DMS153 (cell line): ENCODE results near the gene CARD11.
"Not testable (repeated sequence)": the region's sequence is repeated elsewhere in the genome, so short reads cannot be mapped to it uniquely, and the experiment has no call there.

Experiments
- DNase-seq: peaks from one replicate; lab custom pipeline; 2025; lab: John Stamatoyannopoulos, UW

CARD11 gene

GRCh38 chr7:2924866-2925840 lies 118.5 kb downstream of the CARD11 start:
- DNase-seq: no peak

DNA sequence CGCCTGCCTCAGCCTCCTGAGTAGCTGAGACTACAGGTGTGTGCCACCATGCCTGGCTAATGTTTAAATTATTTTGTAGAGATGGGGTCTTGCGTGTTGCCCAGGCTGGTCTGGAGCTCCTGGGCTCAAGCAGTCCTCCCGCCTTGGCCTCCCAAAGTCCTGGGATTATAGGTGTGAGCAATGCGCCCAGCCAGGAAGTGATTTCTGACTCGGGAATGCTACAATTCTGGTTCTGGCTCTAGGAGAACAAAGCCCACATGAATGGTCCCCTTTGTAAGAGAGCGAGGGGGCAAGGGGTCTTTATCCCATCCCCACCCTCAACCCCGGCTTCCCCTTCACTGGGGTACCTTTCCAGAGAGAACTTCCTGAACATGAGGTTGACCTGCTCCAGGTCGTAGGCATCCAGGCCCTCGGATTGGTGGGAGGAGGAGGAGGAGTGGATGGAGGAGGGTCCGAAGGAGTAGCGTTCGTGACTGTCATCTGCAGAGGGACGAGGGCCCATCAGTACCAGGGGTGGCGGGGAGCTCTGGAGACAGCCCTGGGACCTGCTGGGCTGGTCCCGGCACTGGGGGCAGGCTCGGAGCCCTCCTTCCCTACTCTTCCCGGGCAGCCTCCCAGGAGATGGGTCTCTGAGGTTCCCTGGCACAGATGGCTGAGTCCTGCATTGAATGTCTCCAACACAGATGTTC lies 119.6 kb downstream of the CARD11 start:
- DNase-seq: no peak

- DNase-seq: no peak
Observed at GRCh38 chr7:2923291-2923781, 120.3 kb downstream of the CARD11 start.

DNA sequence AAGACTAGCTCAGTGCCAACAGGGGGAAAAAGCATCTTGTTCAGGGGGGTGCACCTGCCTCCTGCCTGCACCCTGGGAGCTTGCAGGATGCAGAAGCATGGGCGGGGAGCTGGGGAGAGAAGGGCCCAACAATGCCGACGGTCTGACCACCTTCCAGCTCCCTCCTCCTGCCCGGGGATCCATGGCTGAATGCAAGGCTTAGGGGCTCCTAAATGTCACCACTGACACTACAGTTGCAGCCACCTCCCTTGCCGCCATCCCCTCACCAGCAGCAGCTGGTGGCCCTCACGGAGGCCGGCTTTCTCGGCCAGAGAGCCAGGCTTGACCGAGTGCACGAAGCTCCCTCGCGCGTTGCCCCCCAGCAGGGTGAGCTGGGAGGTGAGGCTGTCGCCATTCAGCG lies 120.8 kb downstream of the CARD11 start:
- DNase-seq: no peak

DNA sequence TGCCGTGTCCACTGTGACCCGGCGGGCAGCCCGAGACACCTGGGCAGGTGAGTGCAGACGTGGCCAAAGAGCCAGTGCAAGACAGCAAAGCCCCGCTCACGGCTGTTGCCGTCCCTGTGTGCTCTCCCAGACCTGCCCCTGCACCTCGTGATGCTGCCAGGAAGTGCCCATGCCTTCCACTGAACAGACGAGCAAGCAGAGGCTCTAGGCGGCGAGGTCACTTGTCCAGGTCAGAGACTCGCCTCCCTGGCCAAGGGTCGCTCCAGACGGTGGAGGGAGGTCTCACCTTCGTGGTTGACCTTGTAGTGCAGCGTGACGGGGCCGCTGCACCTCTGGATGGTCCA lies 121.3 kb downstream of the CARD11 start:
- no peak for DNase-seq

GRCh38 chr7:2921653-2922347 lies 121.9 kb downstream of the CARD11 start:
- no peak for DNase-seq

DNA sequence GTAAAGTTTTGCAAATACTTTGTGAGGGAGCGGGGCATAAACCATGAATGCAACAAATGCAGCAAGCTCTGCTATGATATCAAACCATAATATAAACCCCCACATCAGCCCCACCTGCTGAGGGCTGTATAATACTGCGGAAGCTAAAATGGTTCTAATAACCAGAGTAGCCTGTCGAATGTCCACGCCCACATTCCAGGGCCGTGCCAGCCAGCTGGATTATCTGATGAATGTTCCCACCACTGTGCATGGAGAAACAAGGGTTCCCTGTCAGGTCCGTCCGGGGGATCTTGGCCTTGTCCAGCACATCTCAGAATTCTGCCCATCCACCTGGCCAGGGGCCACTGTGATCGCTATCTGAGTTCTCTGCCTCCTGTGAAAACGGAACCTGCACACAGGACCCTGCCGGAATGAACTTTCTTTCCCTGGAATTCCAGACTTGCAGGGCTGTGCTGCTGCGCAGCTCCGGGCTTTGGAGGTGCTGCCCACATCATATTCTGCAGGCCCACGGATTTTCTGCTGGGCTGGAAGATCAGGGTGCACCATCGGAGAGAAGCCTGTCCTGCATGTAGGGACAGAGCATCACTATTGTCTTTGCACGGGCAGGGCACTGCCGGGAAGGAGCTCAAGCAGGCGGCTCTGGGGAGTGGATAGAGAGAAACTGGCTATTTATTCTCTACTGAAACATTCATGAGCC lies 122.6 kb downstream of the CARD11 start:
- no peak for DNase-seq

DNA sequence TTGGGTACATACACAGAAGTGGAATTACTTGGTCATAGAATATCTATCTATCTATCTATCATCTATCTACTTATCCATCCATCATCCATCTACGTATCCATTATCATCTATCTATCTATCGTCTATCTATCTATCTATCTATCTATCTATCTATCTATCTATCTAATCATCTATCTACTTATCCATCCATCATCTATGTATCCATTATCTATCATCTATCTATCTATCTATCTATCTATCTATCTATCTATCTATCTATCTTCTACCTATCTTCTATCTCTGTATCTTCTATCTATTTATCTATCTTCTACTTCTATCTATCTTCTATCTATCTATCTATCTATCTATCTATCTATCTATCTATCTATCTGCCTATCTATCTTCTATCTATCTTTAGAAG lies 123.2 kb downstream of the CARD11 start:
- not testable (repeated sequence) for DNase-seq

- DNase-seq: no peak
Observed at GRCh38 chr7:2920041-2920440, 123.6 kb downstream of the CARD11 start.

DNA sequence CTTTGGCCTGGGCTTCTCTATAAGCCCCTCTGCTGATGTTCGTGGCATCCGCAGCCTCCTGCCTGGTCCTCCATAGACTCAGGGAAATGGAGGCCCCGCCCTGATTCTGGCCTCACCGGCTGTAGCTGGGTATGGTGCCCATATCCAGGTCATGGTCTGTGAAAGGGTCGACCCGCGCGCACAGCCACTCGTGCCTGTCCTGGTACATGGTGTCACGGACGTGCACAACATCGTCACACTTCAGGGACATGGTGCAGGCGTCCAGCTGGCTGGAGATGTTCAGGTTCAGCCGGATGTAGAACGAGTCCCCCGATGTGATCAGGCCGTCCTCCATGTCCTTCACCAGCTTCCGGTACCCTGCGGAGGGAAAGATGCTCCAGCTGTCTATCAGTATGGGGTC lies 124.4 kb downstream of the CARD11 start:
- no peak for DNase-seq

DNA sequence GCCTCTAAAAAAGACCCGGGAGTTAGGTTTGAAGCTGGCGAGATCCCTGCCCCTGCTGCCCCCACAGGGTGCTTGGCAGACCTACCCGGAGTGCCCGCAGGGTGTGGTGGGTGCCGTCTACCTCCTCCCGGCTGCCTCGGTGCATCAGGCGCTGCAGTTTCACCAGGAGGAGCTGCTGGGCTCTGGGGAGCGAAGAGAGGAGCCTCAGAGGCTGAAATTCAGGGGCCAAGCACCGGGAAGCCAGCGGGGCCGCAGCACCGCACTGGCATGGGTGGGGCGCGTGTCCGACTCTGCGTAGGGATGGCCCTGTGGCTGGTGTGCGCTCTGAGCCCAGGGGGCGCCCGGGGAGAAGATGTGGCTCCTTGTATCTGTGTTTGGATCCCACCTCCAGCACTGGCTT lies 125.3 kb downstream of the CARD11 start:
- no peak for DNase-seq

GRCh38 chr7:2915023-2915422 lies 128.6 kb downstream of the CARD11 start:
- no peak for DNase-seq

DNA sequence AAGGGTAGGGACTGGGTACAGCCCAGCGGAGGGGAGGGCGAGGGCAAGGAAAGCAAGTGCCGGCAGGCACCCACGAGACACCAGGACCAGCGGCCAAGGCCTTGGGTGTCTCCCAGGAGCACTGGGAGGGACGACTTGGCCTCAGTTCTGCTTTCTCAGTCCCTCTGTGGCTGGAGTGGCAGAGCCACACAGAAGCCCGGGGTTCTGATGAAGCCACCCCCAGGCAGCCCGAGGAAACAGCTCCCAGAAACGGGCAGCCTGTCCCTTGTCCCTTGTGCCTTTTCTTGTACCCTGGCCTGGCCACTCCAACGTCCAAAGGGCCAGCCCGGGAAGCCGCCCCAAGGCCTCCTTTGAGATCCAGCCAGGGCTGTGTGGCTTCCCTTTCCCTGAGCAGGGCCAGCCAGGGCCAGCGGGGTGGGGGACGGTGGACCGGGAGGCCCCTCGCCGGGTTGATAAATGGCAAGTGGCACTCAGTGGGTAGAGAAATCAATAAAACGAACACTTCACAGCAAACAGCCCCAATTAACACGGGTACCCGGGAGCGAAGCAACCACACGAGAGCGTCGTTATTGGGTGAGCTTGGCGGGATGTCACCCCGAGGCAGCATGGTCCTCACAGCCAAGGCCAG lies 129.8 kb downstream of the CARD11 start:
- DNase-seq: no peak

- DNase-seq: no peak
Observed at GRCh38 chr7:2912684-2913439, 130.8 kb downstream of the CARD11 start.

GRCh38 chr7:2911466-2911865 lies 132.2 kb downstream of the CARD11 start:
- DNase-seq: no peak

DNA sequence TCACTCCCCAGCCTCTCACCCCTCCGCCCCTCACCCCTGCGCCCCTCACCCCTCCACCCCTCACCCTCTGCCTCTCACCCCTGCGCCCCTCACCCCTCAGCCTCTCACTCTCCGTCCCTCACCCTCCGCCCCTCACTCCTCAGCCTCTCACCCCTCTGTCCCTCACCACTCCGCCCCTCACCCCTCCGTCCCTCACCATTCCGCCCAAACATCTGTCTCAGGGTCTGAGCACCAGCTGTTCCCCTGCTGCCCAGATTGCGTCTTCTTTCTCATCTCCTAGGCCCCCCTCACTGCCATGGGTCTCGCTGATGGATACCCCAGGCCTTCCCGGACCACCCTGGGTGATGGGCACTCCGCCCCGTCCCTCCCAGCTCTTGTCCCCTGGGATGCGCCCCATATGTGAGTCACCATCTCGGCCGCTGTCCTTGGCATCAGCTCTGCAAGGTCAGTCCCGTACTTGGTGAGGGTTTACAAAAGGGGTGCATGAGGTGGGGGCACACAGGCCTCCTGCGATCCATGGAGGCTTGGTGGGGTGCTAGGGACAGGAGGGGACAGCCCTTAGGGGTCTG lies 134.1 kb downstream of the CARD11 start:
- no peak for DNase-seq

GRCh38 chr7:2909043-2909442 lies 134.6 kb downstream of the CARD11 start:
- DNase-seq: no peak

DNA sequence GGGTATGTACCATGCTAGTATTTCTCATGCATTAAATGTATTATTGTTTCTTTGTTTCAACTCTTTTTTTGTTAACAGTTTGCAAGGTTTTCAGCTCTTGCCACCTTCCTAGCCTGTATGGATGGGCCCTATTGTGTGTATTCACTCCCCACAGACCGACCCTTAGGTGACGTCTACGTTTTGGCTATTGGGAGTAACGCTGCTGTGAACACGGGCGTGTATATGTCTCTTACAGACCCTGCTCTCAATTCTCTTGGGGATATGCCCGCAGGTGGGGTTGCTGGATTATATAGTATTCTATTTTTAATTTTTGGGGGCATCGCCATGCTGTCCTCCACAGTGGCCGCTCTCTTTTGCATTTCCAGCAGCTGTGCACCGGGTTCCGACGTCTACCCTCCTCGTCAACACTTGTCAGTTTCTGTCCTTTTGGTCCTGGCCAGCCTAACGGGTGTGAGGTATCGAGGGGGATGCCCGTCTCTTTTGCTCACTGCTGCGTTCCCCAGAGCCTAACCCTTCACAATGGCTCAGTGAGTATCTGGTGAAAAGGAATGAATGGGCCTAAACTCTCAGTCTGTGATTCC lies 135.5 kb downstream of the CARD11 start:
- no peak for DNase-seq

GRCh38 chr7:2906197-2906931 lies 137.3 kb downstream of the CARD11 start:
- no peak for DNase-seq
